LoVo (cell line): ENCODE data around the gene RHOXF1.
"Not testable (repeated sequence)": the region's sequence is repeated elsewhere in the genome, so short reads cannot be mapped to it uniquely, and the experiment has no call there.

Experiments
- DNase-seq: peaks from one replicate; pipeline ENCODE4 v3.0.0-alpha.2; 2016; ENCODE audit warnings: low spot score

Gene RHOXF1, protein sequence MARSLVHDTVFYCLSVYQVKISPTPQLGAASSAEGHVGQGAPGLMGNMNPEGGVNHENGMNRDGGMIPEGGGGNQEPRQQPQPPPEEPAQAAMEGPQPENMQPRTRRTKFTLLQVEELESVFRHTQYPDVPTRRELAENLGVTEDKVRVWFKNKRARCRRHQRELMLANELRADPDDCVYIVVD

DNA sequence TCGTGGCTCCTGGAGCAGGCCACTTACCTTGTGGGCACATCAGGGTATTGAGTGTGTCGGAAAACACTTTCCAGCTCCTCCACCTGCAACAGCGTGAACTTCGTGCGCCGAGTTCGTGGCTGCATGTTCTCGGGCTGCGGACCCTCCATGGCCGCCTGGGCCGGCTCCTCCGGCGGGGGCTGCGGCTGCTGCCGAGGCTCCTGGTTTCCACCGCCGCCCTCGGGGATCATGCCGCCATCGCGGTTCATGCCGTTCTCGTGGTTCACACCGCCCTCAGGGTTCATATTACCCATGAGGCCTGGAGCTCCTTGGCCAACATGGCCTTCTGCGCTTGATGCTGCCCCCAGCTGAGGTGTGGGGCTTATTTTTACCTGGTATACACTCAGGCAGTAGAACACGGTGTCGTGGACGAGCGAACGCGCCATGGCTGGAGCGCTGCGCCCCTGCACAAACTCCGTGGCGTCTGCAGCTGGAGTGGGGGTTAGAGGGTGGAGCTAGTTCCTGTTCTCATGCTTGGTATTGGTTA, at the start of gene RHOXF1:
TSS of gene RHOXF1 (minus strand) at position 476 of the 526 bp plus-strand sequence. CDS start at position 425, 51 bp downstream.
- DNase-seq, result no peak

DNA sequence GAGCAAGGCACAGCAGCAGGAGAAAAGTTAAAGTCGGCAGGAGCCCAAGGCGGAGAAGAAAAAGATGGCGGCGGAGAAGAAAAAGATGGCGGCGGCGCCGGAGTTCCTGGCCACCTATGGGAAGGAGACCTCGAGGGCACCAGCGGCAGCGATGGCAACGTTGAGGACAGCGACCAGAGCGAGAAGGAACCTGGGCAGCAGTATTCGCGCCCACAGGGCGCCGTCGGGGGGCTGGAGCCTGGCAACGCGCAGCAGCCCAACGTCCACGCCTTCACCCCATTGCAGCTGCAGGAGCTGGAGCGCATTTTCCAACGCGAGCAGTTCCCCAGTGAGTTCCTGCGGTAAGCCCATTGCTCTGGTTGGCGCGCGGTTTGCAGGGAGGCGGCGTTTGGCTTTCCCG, 43.4 kb upstream of the RHOXF1 start:
- DNase-seq, result not testable (repeated sequence)

DNA sequence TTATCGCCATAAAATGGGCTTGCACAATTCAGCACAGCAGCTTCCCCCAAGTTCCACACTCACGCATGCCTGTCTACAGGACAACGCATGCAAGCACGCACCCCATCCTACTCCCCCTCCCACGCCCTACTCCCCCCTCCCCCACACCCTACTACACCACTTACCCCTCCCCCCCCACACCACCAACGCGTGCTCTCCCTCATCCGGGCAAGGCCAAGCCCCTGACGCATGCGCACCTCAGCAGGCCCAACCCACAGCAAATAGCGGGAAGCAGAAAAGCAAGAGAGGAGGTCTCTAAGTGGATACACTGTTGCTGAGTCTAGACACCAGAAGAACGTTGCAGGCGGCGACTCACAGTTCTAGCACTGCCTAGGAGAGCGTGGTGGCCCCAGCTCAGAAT, 42.6 kb upstream of the RHOXF1 start, which contains the start of gene RHOXF2:
TSS of gene RHOXF2 (plus strand) at position 301 of the 400 bp plus-strand sequence. CDS start 138 bp downstream, outside the sequence.
- DNase-seq, result not testable (repeated sequence)

DNA sequence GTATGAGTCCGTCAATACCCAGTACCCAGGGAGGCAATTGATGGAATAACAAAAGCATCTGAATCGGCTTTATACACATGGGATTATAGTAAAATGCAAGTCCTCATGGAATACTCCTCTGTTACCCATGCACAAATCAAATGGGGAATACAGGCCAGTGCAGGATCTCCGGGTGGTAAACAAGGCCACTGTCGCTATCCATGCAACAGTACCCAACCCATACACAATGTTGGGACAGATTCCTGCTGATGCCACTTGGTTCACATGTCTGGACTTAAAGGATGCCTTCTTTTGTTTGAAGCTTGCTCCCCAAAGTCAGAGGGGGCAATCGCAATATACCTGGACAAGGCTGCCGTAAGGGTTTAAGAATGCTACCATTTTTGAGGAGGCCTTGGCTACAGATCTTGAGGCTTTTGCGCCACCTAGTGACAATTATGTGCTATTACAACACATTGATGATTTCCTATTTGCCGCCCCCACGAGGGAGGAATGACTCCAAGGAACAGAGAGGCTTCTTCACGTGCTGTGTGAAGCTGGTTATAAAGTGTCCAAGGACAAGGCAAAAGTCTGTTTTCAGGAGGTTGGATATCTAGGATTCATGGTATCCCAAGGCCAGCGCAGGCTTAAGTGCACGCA, 34.5 kb upstream of the RHOXF1 start:
- not testable (repeated sequence) for DNase-seq

DNA sequence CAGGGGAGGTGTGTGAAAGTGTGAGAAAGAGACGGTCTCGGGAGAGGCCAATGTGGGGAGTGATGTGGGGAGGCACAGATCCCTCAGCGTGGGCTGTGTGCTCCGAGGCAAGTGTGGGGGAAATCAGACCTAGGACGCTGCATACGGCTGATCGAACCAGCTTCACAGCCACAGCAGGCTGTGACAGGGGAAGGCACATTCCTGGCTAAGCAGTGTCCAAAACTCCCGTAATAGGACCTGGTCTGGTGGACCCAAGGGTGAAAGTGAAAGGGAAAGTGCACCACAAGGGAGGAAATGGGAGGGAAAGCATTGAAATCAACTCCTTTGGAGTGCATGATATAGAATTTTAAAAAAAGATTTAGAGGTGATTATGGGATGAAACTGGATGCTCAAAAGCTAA, 31.8 kb upstream of the RHOXF1 start:
- DNase-seq, result no peak

DNA sequence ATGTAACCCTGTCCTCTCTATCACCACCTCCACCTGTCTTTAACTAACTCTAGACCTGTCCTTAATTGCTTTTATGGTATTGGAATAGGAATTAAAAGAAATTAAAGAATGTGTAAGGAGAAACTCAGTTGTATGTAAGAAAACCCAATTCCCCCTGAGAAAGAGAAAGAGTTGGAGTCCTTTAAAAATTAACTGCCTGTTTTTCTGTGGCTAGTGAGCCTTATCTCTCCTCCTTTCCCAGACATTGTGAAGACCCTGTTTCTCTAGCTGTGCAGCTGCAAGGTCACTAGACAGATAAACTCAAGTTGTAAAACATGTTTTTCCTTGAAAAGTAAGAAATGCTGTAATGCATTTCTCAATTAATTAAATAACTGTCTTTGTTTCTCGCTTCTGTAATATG, 30.6 kb upstream of the RHOXF1 start:
- DNase-seq, result not testable (repeated sequence)

DNA sequence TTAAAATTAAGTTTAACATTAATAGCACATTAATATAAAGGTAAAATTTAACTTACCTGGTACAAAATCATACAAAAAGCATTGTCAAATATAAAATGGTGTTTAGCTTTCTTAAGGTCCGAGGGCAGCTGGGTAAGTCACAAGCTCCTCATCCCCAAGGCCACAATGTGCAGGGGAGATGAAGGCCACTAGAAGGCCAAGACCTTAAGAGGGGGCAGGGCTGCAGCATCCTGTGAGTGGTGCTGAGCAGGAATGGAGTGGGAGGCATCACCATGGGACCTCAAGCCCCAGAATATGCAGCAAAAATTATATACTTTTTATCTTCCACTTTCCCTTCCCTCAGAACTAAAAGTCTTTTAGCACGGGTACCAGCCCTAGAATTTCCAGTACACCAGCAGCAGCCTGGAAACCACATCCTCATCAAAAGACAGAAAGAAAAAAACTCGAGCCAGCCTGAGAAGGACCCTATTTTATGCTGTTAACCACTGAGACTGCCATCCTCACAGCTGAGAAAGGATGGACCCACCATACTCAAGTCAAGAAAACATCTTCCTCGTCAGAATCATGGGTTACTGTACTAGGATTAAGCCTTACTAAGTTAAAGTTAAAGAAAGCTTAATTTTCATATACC, 29.7 kb upstream of the RHOXF1 start:
- no peak for DNase-seq

DNA sequence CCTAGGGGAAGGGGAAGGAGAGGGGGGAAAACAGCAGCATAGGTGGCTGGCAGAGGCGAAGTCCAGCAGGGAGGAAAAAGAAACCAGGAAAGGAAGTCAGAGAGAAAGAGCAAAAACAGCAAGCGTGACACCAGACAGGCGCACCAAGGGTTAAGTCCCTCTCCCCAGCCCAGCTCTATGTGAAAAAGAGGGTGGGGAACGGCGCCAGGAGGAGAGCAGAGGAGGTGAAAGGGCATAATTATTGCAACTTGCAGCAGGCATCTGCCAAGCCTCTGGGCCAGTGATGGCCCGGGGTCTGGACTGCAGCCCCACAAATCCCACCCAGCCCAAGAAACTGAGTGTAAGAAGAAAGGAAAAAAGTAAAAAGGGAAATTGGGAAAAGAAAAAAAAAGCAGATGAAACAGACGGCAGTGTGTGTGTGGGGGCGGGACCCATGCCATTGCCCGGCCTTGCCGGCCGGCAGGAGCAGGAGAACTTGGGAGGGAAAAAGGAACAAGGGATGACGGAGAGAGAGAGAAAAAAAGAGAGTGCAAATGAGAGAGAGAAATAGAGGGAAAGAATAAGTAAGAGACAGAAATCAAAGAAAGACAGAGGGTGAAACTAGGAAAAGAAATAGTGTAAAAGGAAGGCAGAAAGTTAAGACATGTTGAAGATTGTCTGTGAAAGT, 28.6 kb upstream of the RHOXF1 start:
- no peak for DNase-seq

DNA sequence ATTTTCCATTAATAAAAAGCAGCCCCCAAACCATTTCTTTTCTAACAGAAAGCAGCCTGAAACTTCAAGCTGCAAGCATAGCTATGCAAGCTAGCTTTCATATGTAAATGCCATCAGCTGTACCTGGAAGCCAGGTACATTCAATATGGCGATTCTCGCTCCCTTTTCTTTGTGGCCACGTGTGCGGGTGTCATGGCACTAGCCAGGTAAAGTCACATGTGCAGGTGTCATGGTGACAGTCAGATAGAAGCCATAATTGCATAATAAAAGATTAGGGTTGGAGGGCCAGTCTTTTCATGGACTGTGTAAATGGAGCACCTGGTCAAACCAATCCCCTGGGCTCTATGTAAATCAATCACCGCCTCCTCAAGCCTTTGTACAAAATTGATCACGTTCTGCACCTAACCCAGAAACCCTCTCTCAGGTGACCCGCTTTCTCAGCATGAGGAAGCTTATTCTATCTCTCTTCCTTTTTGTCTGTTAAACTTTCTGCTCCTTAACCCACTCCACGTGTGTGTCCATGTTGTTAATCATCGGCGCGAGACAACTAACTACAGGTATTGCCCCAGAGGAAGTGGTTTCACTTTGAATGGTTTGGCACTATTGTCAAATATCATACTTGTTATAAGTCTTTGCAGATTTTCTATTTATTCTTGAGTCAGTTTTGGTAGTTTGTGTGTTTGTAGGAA, 24.7 kb upstream of the RHOXF1 start:
- DNase-seq, result no peak

DNA sequence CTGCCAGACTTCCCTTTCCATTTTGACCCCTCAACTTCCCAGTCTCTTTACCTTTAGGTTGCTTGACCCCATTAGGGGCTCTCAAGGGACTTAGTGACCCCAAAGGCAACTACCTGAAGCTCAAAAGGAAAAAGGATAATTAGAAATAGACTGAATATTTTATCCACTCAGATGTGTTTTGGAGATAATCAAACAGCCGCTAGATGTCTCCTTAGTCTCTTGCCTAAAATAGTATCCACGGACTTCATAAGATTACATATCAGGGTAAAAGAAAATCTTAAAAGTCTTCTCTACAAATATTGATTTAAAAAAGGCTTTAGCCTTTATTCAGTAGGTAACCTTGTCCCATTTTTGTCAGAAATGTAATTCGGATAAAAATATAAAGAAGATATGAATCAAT, 21.7 kb upstream of the RHOXF1 start:
- no peak for DNase-seq

DNA sequence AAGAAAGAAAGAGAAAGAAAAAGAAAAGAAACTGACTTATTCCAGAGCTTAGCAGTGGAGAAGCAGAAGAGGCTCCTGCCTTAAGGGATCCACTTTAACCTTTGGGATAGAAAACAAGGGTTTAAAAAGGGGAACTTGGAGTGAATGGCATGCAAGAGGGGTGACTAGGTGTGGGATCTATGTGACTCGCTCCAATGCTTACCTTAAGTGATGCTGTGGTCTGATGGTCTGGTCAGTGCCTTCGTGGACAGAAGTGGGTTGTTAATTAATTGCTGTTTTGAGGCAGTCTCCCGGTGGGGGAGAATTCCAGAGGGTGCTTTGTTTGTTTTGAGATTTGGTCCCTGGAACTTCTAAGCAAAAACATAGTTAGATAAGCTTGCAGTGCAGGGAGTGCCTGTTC, 21.1 kb upstream of the RHOXF1 start:
- DNase-seq, result no peak

DNA sequence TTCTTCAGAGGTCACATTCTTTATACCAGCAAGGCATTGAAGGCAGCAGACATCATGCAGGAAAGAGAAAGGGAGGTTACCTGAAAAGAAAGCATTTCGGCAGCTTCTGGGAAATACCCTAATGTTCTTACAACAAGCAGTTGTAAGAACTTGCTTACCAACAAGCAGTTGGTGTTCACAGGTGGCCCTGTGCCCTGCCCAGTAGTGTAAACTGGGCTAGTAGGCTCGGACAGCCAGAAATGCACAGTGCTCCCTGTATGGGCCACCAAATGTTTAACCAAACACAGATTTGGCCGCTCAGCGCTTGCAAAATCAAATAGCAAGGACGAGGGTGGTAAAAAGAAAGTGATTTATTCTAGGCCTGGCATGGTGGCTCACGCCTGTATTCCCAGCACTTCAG, 20.4 kb upstream of the RHOXF1 start:
- DNase-seq, result no peak

DNA sequence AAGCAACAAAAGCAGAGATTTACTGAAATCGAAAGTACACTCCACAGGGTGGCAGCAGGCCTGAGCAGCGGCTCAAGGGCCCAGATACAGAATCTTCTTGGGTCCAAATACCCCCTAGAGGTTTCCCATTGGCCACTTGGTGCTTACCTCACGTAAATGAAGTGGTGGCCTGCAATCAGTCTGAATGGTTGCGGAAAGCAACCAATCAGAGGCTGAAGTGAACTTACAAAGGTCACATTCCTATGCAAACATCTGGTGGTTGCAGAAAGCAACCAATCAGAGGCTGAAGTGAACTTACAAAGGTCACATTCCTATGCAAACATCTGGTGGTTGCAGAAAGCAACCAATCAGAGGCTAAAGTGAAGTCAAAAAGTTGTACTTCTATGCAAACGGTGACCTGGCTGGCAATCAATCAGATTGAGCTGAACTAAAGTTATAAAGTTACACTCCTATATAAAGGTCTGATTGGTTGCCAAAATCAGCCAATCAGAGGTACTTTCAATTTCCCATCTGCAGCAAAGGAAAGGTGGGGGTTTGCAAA, 12.7 kb upstream of the RHOXF1 start:
- not testable (repeated sequence) for DNase-seq

DNA sequence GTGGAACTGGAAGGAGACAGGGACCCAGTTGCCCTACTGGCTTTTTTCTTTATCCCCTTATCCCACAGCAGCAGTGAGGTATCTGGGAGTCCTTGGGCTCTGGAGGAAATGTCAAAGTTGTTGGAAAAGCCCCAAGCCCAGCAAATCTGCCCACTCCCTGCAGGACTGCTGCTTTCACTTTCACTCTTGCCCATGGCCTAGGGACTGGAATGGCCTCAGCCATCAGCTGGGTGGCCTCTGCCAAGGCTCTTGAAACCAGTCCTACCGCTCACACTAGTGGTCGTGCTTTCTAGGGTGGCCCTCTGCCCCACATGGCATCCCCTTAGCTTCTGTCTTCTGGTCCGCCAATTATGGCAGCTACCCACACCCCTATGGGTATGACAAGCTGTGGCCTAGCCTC, 9.7 kb upstream of the RHOXF1 start:
- DNase-seq, result no peak

DNA sequence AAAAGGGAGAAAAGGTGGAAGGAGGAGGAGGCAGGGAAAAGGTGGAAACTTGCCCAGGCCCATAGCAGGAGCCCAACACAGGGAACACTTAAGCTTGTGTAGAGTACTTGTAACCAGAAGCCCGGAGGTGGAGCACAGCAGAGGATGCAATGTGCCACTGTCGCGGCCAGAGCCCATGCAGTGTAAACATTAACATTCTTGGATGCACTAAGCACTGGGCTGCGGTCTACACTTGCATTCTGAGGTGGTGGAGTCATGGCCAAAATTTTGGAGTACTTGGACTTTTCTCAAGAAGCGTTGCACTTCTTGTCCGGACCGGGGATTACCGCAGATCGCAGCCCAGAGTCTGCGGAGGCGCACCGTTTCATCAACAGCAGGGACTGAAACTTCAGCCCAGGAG, 4.5 kb upstream of the RHOXF1 start:
- no peak for DNase-seq

DNA sequence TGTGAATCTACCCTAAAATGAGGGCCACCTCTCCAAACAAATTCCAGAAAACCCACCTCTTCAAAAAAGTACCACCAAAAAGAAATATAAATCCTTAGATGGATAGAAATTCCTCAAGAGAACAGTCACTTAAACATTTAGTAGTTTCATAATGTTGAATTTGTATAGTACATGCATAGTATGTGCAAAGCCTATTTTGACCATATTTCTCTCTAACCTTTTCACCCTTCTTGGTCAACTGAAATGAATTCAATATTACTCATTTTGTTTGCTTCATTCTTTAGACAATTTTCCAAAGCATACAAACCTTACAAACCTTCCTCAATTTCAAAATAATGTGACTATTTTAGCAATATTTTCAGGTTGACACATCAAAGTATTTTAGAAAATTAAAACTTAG, 4.1 kb downstream of the RHOXF1 start:
- DNase-seq, result no peak

DNA sequence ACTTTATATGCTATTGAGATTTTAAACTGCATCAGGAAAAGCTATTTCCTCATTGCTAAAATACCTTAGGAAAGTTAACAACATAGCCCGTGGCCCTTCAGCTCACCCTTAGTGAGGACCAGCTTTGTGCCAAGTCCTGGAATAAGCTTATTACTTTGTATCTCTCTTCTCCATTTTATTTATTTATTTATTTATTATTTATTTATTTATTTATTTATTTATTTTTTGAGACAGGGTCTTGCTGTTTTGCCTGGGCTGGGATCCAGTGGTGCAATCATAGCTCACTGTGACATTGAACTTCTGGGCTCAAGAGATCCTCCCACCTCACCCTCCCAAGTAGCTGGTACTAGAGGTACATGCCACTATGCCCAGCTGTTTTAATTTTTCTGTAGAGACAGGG, 6.3 kb downstream of the RHOXF1 start:
- no peak for DNase-seq

DNA sequence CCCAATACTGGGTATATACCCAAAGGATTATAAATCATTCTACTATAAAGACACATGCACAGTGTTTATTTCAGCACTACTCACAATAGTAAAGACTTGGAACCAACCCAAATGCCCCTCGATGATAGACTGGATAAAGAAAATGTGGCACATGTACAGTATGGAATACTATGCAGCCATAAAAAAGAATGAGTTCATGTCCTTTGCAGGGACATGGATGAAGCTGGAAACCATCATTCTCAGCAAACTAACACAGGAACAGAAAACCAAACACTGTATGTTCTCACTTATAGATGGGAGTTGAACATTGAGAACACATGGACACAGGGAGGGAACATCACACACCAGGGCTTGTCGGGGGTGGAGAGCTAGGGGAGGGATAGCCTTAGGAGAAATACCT, 11.0 kb downstream of the RHOXF1 start:
- not testable (repeated sequence) for DNase-seq

DNA sequence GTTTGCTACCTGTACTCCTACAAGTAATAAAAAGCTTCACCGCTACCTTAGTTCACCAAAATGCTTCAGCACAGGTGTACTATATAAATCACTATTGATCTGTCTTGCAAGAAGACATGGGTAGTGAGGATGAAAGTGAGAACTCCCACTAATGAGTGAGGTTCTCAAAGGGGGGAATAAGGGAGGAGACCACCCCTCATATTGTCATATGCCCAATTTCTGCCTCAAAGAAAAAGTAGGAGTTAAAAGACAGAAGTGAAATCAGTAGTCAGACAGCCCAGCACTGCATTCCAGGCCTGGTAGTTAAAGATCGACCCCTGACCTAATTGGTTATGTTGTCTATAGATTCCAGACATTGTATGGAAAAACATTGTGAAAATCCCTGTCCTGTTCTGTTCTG, 14.7 kb downstream of the RHOXF1 start:
- not testable (repeated sequence) for DNase-seq

DNA sequence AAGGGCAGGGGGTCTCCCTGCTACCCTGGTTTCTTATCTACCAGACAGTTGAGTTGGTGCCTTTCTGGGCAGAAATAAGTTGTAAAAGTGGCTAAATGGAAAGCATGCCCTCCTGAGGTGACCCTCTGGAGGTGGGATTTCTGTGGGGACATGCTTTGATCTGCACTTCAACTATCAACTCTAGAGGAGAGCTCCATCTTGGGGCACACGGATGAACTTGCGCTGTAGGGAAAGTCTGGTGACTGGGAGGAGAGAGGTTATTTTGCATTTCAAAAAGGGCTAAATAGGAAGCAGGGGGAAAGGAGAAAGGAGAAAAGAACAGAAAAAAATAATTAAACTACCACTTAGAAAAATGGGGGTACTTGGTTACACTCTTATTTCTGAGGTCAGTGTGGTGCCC, 25.5 kb downstream of the RHOXF1 start:
- no peak for DNase-seq

DNA sequence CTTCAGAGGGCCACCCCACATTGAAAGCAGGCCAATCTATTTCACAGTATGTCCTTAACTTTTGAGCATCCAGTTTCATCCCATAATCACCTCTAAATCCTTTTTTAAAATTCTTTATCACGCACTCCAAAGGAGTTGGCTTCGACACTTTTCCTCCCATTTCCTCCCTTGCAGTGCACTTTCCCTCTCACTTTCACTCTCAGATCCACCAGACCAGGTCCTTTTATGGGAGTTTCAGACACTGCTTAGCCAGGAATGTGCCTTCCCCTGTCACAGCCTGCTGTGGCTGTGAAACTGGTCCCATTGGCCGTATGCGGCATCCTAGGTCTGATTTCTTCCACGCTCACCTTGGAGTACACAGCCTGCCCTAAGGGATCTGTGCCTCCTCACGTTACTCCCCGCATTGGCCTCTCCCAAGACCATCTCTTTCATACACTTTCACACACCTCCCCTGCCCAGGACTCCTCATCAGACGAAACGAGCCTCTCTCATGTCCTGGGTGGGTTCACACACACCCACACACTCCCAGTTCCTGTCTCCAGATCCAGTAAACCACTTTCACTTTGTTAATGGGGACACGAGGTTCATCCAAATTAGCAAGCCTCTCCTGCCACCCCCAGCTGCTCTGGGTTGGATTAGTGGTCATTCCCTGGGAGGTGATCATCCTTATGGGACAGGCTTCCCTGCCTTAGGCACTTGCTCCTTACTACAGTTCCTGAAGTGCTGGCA, 28.3 kb downstream of the RHOXF1 start:
- no peak for DNase-seq
